ENCODE measurements around the gene SLC39A7.

The SLC39A7 gene

GRCh38 chr6:33200219-33201146, at the start of gene SLC39A7, which contains the start of gene RXRB:
Gene SLC39A7 (plus strand): TSS chr6:33200867. CDS start chr6:33201246, 379 bp downstream.
Gene RXRB (minus strand): TSS chr6:33200665. CDS start chr6:33200476, 189 bp downstream.
- TF ChIP-seq CTCF (IDR thresholded peaks at IDR 0.05; ENCODE audit: borderline replicate concordance, control extremely low read depth, extremely low read depth, insufficient read depth, missing control alignments): no peak
- in situ Hi-C loops (cut with MboI; ENCODE audit: low sequenced_read_pairs, unreplicated experiment): no loop called here
- peak; percentile 98 for DNase-seq (ENCODE audit: low spot score)

- in situ Hi-C loops (cut with MboI; ENCODE audit: low sequenced_read_pairs, unreplicated experiment): no loop called here
- no peak for DNase-seq (ENCODE audit: low spot score)
- TF ChIP-seq CTCF (IDR thresholded peaks at IDR 0.05; ENCODE audit: borderline replicate concordance, control extremely low read depth, extremely low read depth, insufficient read depth, missing control alignments): no peak
Measured at GRCh38 chr6:33151050-33151449, 49.6 kb upstream of the SLC39A7 start.

- no peak for DNase-seq (ENCODE audit: low spot score)
- in situ Hi-C loops (cut with MboI; ENCODE audit: low sequenced_read_pairs, unreplicated experiment): no loop called here
- no peak for TF ChIP-seq CTCF (IDR thresholded peaks at IDR 0.05; ENCODE audit: borderline replicate concordance, control extremely low read depth, extremely low read depth, insufficient read depth, missing control alignments)
Measured at GRCh38 chr6:33154349-33154748, 46.3 kb upstream of the SLC39A7 start.

- no peak for TF ChIP-seq CTCF (IDR thresholded peaks at IDR 0.05; ENCODE audit: borderline replicate concordance, control extremely low read depth, extremely low read depth, insufficient read depth, missing control alignments)
- DNase-seq (ENCODE audit: low spot score): no peak
- in situ Hi-C loops (cut with MboI; ENCODE audit: low sequenced_read_pairs, unreplicated experiment): no loop called here
Measured at GRCh38 chr6:33156561-33156960, 44.1 kb upstream of the SLC39A7 start.

- no peak for DNase-seq (ENCODE audit: low spot score)
Measured at GRCh38 chr6:33156964-33157363, 43.7 kb upstream of the SLC39A7 start.

GRCh38 chr6:33160096-33160495, 40.6 kb upstream of the SLC39A7 start:
- no peak for DNase-seq (ENCODE audit: low spot score)
- no peak for TF ChIP-seq CTCF (IDR thresholded peaks at IDR 0.05; ENCODE audit: borderline replicate concordance, control extremely low read depth, extremely low read depth, insufficient read depth, missing control alignments)
- in situ Hi-C loops (cut with MboI; ENCODE audit: low sequenced_read_pairs, unreplicated experiment): no loop called here

More at GRCh38 chr6:33156964-33157363, 43.7 kb upstream of the SLC39A7 start:
- in situ Hi-C loops (cut with MboI; ENCODE audit: low sequenced_read_pairs, unreplicated experiment): no loop called here
- no peak for TF ChIP-seq CTCF (IDR thresholded peaks at IDR 0.05; ENCODE audit: borderline replicate concordance, control extremely low read depth, extremely low read depth, insufficient read depth, missing control alignments)

Data from GM13976 (cell line).